NCI-H1694 (cell line): Measurements from ENCODE around the gene NGEF.

Source experiments
- DNase-seq: peaks from one replicate; lab custom pipeline; 2025; lab: John Stamatoyannopoulos, UW

NGEF gene

GRCh38 chr2:233044974-233045605 lies 32.0 kb upstream of the NGEF start:
- no peak for DNase-seq

GRCh38 chr2:233042549-233042948 lies 29.5 kb upstream of the NGEF start:
- no peak for DNase-seq

- no peak for DNase-seq
Observed at GRCh38 chr2:233041722-233042323, 28.8 kb upstream of the NGEF start.

- no peak for DNase-seq
Observed at GRCh38 chr2:233040571-233040970, 27.5 kb upstream of the NGEF start.

- DNase-seq, result no peak
Observed at GRCh38 chr2:233039846-233040530, 26.9 kb upstream of the NGEF start.

- no peak for DNase-seq
Observed at GRCh38 chr2:233039212-233039845, 26.3 kb upstream of the NGEF start.

- no peak for DNase-seq
Observed at GRCh38 chr2:233037078-233037477, 24.0 kb upstream of the NGEF start.

GRCh38 chr2:233036162-233036838 lies 23.2 kb upstream of the NGEF start:
- DNase-seq, result no peak

- DNase-seq, result no peak
Observed at GRCh38 chr2:233035426-233036161, 22.5 kb upstream of the NGEF start.

GRCh38 chr2:233034091-233034882 lies 21.2 kb upstream of the NGEF start:
- DNase-seq, result no peak

- DNase-seq, result no peak
Observed at GRCh38 chr2:233033672-233034071, 20.6 kb upstream of the NGEF start.

GRCh38 chr2:233032551-233033320 lies 19.7 kb upstream of the NGEF start, which contains the start of gene NEU2:
Gene NEU2, plus strand, starts transcription at chr2:233032672. Its CDS starts 0 bp downstream, at chr2:233032672.
- DNase-seq, result no peak

- DNase-seq, result no peak
Observed at GRCh38 chr2:233031556-233032500, 18.8 kb upstream of the NGEF start.

GRCh38 chr2:233029321-233029720 lies 16.3 kb upstream of the NGEF start:
- no peak for DNase-seq

GRCh38 chr2:233026198-233026813 lies 13.2 kb upstream of the NGEF start:
- no peak for DNase-seq

GRCh38 chr2:233025706-233026105 lies 12.7 kb upstream of the NGEF start:
- no peak for DNase-seq

- no peak for DNase-seq
Observed at GRCh38 chr2:233023761-233024410, 10.8 kb upstream of the NGEF start.
